Stimulated activated naive CD8-positive, alpha-beta T cell treated with anti-CD3 and anti-CD28 coated beads, Interleukin-15, amount 100 ng/mL, for 72 hours (primary cell): ENCODE results near the gene TMEM161B.

Experiments used
- ATAC-seq: fragments of 150-1000 bp; cut with Tn5 transposase; 2 replicates; pipeline ENCODE4 v1.10.0; 2021; ENCODE audit warnings: mild to moderate bottlenecking, moderate library complexity
- DNase-seq, 2 donors: peaks; one replicate each; pipeline ENCODE4 v3.0.0; 2021 to 2022
- H3K27ac Mint-ChIP-seq, 2 donors: one replicate each; pipeline ENCODE4 v1.8.0; 2022; ENCODE audit warnings: mild to moderate bottlenecking in 2 of 2, mixed read lengths in 2 of 2, moderate library complexity in 2 of 2
- H3K27me3 Mint-ChIP-seq: one replicate; pipeline ENCODE4 v1.8.0; 2022; ENCODE audit warnings: mixed read lengths
- H3K4me1 Mint-ChIP-seq: one replicate; pipeline ENCODE4 v1.8.0; 2022; ENCODE audit warnings: mild to moderate bottlenecking, mixed read lengths
- H3K4me3 Mint-ChIP-seq, 2 donors: one replicate each; pipeline ENCODE4 v1.8.0; 2022; ENCODE audit warnings: mild to moderate bottlenecking in 2 of 2, mixed read lengths in 2 of 2, moderate library complexity in 1 of 2
- H3K9me3 Mint-ChIP-seq, 2 donors: one replicate each; pipeline ENCODE4 v1.8.0; 2022; ENCODE audit warnings: mixed read lengths in 2 of 2

The TMEM161B gene

GRCh38 chr5:88172847-88173758 lies 95.5 kb downstream of the TMEM161B start:
- H3K27ac Mint-ChIP-seq, result peak overlapping the region in 1 of 2 donors; percentile 56
- no peak overlapping the region for H3K4me3 Mint-ChIP-seq
- no peaks in the 10 kb centered on the region for H3K4me1 Mint-ChIP-seq
- H3K9me3 Mint-ChIP-seq, result peaks cover 12 to 32% of the 10 kb centered on the region in 2 donors
- DNase-seq (no peak), ATAC-seq (no peak)
- peaks cover 54% of the 10 kb centered on the region for H3K27me3 Mint-ChIP-seq

GRCh38 chr5:88159591-88159990 lies 109.1 kb downstream of the TMEM161B start:
- Mint-ChIP-seq H3K4me3 (no peak overlapping the region), H3K9me3 (no peaks in the 10 kb centered on the region), H3K27me3 (peaks cover 25% of the 10 kb centered on the region), H3K4me1 (no peaks in the 10 kb centered on the region), H3K27ac (no peak overlapping the region)
- ATAC-seq, result no peak
- DNase-seq, result no peak

- Mint-ChIP-seq H3K9me3 (no peaks in the 10 kb centered on the region), H3K27ac (no peak overlapping the region), H3K4me3 (no peak overlapping the region), H3K4me1 (no peaks in the 10 kb centered on the region), H3K27me3 (peaks cover 40% of the 10 kb centered on the region)
- ATAC-seq (no peak), DNase-seq (no peak)
These were observed 110.6 kb downstream of the TMEM161B start for GRCh38 chr5:88158056-88158455.

GRCh38 chr5:88154891-88155290 lies 113.8 kb downstream of the TMEM161B start:
- no peaks in the 10 kb centered on the region for H3K4me1 Mint-ChIP-seq
- H3K4me3 Mint-ChIP-seq, result no peak overlapping the region
- H3K27me3 Mint-ChIP-seq, result peaks cover 49% of the 10 kb centered on the region
- DNase-seq, result no peak
- H3K27ac Mint-ChIP-seq, result no peak overlapping the region
- H3K9me3 Mint-ChIP-seq, result peaks cover 8 to 9% of the 10 kb centered on the region in 2 donors
- no peak for ATAC-seq

GRCh38 chr5:88150747-88151146 lies 117.9 kb downstream of the TMEM161B start:
- peaks cover 46% of the 10 kb centered on the region for H3K27me3 Mint-ChIP-seq
- peaks cover 8 to 9% of the 10 kb centered on the region in 2 donors for H3K9me3 Mint-ChIP-seq
- H3K4me3 Mint-ChIP-seq, result no peak overlapping the region
- no peak overlapping the region for H3K27ac Mint-ChIP-seq
- H3K4me1 Mint-ChIP-seq, result no peaks in the 10 kb centered on the region
- ATAC-seq, result no peak
- DNase-seq, result no peak

- H3K9me3 Mint-ChIP-seq, result peaks cover under 1 to 1% of the 10 kb centered on the region in 2 donors
- H3K27me3 Mint-ChIP-seq, result peaks cover 15% of the 10 kb centered on the region
- no peaks in the 10 kb centered on the region for H3K4me1 Mint-ChIP-seq
- ATAC-seq (no peak), DNase-seq (peak; percentile 3 to 10)
- H3K27ac Mint-ChIP-seq, result no peak overlapping the region
- peak overlapping the region; percentile 74 to 76 for H3K4me3 Mint-ChIP-seq
These were observed 122.8 kb downstream of the TMEM161B start for GRCh38 chr5:88145611-88146467.

- Mint-ChIP-seq H3K4me1 (no peaks in the 10 kb centered on the region), H3K4me3 (peak overlapping the region; percentile 74 to 76), H3K27me3 (peaks cover 15% of the 10 kb centered on the region), H3K9me3 (no peaks in the 10 kb centered on the region), H3K27ac (no peak overlapping the region)
- ATAC-seq, result no peak
- peak in 1 of 2 donors; percentile 2 for DNase-seq
These were observed 123.4 kb downstream of the TMEM161B start for GRCh38 chr5:88145221-88145610.
